RWPE1 (cell line): ENCODE results near the gene RCCD1.

ENCODE experiments used
- CTCF ChIA-PET: fragments of 350-600 bp; sonication (Branson Sonifier 250); formaldehyde crosslinking; extraction: SDS; loops from one replicate; lab custom pipeline; 2021; lab: Yijun Ruan, JAX
- POLR2A ChIA-PET: fragments of 400-600 bp; formaldehyde crosslinking; extraction: SDS; loops from one replicate; lab custom pipeline; 2020; ENCODE audit warnings: antibody characterized with exemption; ENCODE audit not compliant: low non-redundant PET; lab: Yijun Ruan, JAX
- DNase-seq: peaks from one replicate; pipeline ENCODE4 v3.0.0; 2012; ENCODE audit warnings: low spot score
- H3K27ac ChIP-seq: fragments of 450-650 bp; 2 replicates; pipeline ENCODE4 v1.5.1; 2017
- TF ChIP-seq, protein P1 (sequence below): fragments of 450-650 bp; conservative IDR thresholded peaks from 2 replicates; pipeline ENCODE4 v1.5.1; 2017; ENCODE audit warnings: low read depth, mild to moderate bottlenecking

The RCCD1 gene

DNA sequence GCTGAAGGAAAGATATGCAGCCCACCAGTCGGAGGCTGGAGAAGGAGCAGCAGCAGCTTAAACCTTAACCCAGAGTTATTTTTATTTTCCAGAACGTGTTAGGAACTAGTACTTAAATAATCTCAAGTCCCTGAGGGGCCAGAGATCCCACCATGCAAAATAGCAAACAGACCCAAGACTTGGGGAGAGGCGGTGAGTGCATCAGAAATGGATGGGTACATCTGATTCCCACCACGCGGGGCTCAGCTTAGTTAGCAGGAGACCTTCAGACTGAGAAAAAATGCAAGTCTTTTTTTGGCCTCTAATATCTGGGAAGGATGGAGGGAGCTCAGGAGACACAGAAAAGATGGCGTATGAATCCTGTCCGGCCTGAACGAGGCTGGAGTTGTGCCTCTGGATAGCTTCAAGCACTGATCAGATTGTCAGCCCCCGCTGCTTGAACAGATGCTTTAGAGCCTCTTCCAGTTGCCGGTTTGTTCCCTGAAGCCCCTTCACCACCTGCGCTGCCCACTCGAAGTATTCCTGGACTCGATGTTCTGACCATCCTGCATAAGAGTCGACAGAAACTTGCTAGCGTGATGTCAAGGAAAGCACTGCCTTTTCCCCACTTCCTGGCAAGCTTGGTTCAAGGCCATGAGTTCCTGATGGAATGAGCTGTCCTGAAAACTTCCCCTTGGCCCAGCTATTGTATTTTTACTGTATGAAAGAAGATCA lies 23.7 kb upstream of the RCCD1 start:
- ChIA-PET POLR2A (no interaction called here), CTCF (interaction anchor here (0.6 to 1.5 kb wide), 9 partner anchors 8 to 1516 kb away, joined by 3 to 5 read pairs (median 3); no protein-coding TSS in a partner anchor)
- H3K27ac ChIP-seq, result peak overlapping the region; percentile 90
- peak; percentile 17 for DNase-seq
- TF ChIP-seq, protein P1, sequence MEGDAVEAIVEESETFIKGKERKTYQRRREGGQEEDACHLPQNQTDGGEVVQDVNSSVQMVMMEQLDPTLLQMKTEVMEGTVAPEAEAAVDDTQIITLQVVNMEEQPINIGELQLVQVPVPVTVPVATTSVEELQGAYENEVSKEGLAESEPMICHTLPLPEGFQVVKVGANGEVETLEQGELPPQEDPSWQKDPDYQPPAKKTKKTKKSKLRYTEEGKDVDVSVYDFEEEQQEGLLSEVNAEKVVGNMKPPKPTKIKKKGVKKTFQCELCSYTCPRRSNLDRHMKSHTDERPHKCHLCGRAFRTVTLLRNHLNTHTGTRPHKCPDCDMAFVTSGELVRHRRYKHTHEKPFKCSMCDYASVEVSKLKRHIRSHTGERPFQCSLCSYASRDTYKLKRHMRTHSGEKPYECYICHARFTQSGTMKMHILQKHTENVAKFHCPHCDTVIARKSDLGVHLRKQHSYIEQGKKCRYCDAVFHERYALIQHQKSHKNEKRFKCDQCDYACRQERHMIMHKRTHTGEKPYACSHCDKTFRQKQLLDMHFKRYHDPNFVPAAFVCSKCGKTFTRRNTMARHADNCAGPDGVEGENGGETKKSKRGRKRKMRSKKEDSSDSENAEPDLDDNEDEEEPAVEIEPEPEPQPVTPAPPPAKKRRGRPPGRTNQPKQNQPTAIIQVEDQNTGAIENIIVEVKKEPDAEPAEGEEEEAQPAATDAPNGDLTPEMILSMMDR, result no peak

DNA sequence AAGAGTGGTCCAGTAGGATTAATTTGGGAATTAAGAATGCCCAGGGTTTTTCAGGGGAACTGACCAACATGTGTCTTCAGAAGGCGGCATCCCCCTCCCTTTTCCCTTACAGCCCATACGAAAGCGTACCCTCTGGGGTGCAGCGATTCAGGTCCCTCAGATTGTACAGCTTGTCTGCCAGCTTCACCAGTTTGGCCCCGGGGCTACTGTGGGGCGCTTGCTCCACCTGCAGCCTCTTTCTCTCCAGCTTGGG lies 23.2 kb upstream of the RCCD1 start:
- peak overlapping the region; percentile 90 for H3K27ac ChIP-seq
- no peak for DNase-seq
- ChIA-PET POLR2A (no interaction called here), CTCF (interaction anchor here (0.6 to 1.5 kb wide), 11 partner anchors 9 to 1516 kb away, joined by 3 to 9 read pairs (median 3); no protein-coding TSS in a partner anchor)
- TF ChIP-seq, protein P1, result peak; percentile 68; the same call in 1 of the 2 replicates

DNA sequence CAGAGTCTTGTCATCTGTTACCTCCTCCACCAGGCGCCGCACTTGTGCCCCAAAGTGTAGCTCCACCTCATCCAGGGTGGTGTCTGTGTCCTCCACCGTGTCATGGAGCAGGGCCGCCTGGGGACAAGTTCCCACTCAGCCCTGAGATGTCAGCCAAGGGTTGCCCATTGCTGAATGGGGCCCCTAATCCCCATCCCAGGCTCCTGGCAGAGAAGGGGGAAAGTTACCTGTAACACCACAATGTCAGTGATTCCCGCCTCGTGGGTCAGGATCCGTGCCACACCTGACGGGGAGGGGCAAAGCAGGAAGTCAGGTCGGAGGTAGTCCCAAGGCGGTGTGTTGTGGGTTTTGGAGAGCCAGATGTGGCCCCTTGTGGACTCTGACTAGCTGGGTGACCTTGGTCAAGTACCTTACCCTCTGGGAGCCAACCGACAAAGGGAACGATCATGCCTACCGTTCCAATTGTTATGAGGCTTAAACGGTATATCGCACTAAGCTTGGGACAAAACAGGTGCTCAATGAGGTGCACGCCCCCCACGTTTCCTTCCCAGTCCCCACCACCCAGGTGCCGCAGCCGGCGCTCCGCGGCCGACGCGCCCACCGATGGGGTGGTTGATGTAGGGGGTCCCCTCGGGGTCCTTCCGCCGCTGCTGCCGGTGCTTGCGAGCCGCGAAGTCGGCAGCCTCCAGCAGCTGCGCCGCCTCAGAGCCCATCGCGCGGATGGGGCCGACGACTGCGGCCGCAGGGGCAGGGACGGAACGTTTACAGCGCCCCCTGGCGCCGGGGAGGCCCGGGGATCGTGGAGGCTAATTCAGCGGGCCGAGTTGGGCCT lies 22.6 kb upstream of the RCCD1 start, which contains the start of gene HDDC3:
TSS of gene HDDC3 (minus strand) at position 722 of the 832 bp plus-strand sequence. CDS start at position 713, 9 bp downstream.
- TF ChIP-seq, protein P1, result peak; percentile 97
- POLR2A ChIA-PET, result interaction anchor here (0.6 to 0.7 kb wide), 2 partner anchors 22 to 846 kb away, joined by 3 read pairs; partner anchors contain the start of gene RCCD1
- DNase-seq, result peak; percentile 95
- peak within 1 kb of the TSS; percentile 90 for H3K27ac ChIP-seq
- CTCF ChIA-PET, result interaction anchor here (0.5 to 2.1 kb wide), 29 partner anchors 8 to 1517 kb away, joined by 3 to 12 read pairs (median 3); partner anchors contain the start of gene MAN2A2

DNA sequence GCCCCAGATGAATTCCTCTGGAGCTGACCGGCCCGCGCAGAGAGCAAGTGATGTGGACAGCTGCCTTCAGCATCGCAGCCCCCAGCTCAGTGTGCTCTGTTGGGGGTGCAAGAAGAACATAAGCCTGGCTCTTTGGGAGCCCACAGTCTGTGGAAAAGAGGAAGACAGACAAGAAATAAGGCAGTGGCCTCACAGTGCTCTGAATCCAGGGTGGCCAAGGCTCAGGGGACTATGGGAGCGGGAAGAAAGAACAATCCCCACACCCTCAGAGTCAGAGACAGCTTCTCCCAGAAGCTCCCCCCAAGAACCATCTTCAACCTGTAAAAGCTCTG lies 22.1 kb upstream of the RCCD1 start:
- H3K27ac ChIP-seq, result peak overlapping the region; percentile 90
- CTCF ChIA-PET, result interaction anchor here (0.5 to 2.1 kb wide), 24 partner anchors 9 to 1014 kb away, joined by 3 to 12 read pairs (median 3); partner anchors contain the start of gene MAN2A2
- POLR2A ChIA-PET, result interaction anchor here (0.6 to 0.7 kb wide), 2 partner anchors 22 to 846 kb away, joined by 3 read pairs; partner anchors contain the start of gene RCCD1
- TF ChIP-seq, protein P1, result peak; percentile 75
- DNase-seq, result no peak

DNA sequence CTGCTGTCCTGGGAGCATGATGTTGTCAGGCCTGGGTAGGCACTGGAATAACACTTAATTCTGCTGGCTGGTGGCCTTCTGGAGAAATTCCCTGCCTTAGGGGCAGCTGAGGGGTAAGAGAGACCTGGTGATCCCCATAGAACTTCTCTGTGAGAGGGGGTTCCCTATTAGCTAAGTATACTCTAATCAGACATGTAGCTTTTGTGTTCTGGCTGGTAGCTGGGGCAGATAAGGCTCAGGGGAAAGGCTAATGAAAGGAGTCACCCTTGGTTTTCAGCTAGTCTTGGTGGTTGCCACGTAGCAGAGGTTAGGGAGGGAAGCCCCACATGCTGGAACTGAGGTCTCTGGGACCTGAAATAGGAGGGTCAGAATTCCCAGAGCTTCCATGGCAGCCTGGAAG lies 21.4 kb upstream of the RCCD1 start:
- no peak for DNase-seq
- ChIA-PET POLR2A (no interaction called here), CTCF (interaction anchor here (0.6 to 2.1 kb wide), 8 partner anchors 24 to 1014 kb away, joined by 3 to 12 read pairs (median 4); partner anchors contain the start of genes BLM and MAN2A2)
- TF ChIP-seq, protein P1, result no peak
- peak overlapping the region; percentile 90 for H3K27ac ChIP-seq

DNA sequence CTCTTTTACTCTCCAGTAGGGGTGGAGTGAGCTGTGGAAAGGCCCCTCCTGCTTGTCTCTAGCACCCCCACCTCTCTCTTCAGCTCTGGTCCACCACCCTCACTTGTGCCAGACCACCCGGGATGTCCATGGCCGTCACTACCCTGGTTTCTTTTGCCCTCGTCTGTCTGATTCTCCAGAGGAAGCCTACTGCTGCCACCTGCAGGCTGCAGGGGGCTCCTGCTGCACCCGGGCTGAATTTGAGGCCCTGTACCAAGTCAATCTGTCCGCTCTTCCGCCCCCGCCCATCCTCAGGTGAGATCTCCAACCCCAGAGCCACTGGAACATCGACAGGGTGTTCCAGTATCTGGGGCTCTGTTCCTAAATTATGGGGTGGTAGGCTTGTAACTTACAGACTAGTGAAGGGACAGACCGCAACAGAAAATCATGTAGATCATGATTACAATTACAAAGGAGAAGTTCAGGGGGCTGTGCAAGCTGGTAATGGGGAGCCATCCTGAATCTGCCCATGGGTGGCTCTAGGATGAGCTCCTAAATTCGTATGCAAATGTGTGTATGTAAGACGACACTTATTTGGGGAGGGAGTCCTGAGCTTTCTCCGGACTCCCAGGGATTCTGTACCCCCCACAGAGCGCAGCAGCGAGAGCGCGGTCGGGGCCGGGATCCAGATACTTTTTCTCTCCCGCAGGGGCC lies 20.3 kb upstream of the RCCD1 start:
- POLR2A ChIA-PET, result interaction anchor here (0.5 to 1.0 kb wide), 4 partner anchors 15 to 1968 kb away, joined by 3 read pairs; no protein-coding TSS in a partner anchor
- CTCF ChIA-PET, result interaction anchor here (0.6 to 1.4 kb wide), 10 partner anchors 11 to 1532 kb away, joined by 3 to 7 read pairs (median 3); partner anchors contain the start of gene BLM
- TF ChIP-seq, protein P1, result peak; percentile 98
- H3K27ac ChIP-seq, result peak overlapping the region; percentile 77
- DNase-seq, result peak; percentile 95
